Measurements from ENCODE around the gene DVL1.
A peak's percentile ranks its signal among the peaks of the same experiment; 100 is the strongest.
"Not testable (repeated sequence)": the region's sequence is repeated elsewhere in the genome, so short reads cannot be mapped to it uniquely, and the experiment has no call there.

DVL1 gene

DNA sequence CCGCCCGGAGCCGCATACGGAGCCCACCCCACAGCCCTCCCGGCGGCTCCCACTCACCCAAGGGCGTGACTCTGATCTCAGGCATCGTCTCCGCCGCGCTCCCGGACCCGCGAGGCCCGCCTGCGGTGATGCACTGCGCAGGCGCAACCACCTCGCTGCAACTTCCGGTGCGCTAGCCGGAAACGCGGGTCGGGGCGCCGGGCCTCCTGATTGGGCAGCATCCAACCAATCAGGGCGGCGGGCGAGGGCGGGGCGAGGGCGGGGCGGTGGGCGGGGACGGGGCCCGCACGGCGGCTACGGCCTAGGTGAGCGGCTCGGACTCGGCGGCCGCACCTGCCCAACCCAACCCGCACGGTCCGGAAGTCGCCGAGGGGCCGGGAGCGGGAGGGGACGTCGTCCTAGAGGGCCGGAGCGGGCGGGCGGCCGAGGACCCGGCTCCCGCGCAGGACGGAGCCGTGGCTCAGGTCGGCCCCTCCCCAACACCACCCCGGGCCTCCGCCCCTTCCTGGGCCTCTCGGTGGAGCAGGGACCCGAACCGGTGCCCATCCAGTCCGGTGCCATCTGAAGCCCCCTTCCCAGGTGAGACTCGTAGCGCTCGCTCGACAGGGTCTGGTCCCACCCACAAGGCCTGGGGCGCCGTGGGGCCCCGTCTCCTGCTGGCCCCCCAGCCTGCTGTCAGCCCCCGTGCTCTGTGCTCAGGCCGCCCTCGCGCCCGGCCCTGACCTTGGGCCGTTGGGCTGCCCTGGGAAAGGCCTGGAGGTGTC lies 24.5 kb downstream of the DVL1 start, which contains the start of the genes CPTP and INTS11:
TSS of gene CPTP (plus strand) at position 279 of the 764 bp plus-strand sequence. CDS start 2,109 bp downstream, outside the sequence.
TSS of gene INTS11 (minus strand) at position 137 of the 764 bp plus-strand sequence. CDS start at position 85, 52 bp downstream.
- peak; percentile 64 for DNase-seq

DNA sequence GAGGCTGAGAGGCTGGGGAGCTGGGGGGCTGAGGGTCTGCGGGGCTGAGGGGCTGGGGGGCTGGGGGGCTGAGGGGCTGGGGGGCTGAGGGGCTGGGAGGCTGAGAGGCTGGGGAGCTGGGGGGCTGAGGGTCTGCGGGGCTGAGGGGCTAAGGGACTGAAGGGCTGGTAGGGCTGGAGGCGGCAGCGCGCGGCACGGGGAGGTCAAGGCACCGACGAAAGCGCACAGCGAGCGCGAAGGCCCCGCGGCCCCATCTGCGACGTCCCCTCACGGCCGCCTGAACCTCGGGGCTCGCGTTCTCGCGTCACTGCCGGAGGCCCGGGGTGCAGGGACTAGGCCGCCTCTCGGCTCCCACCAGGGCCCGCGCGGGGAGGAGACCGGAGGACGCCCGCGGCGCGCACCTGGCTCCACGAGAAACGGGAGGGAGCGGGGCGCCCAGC lies 25.1 kb downstream of the DVL1 start:
- no peak for DNase-seq

DNA sequence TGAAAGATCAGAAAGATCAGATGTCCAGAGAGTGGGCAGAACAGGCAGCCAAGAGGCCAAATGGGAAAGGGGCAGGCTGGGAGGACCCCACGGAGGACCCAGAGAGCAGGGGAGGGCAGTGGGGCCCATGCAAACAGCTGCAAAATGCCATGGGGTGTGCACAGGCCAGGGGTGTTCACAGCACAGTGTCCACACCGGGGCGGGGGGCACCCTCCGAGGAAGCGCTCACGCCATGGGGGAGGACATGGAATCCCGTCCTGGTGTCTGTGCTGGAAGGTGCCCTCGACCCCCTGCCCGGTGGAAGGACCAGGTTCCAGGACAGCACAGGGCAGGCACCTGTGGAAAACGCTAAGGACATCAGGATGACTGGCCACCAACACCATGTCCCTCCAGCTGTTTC lies 26.3 kb downstream of the DVL1 start:
- DNase-seq: no peak

DNA sequence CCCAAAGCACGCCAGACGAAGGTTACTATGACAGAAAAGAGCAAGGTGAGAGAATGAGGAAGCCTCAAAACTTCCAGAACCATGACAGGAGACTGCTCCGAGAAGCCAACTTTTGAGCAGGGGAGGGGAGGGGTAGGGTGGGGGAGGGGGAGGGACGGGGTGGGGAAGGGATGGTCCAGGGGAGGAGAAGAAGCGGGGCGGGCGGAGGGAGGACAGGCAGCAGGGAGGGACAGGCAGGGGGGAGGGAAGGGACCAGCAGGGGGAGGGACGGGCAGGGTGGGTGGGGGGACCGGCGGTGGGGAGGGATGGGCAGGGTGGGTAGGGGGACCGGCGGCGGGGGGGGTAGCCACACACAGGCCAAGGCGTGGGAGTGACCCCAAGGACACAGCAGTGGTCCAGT lies 26.8 kb downstream of the DVL1 start:
- no peak for DNase-seq

DNA sequence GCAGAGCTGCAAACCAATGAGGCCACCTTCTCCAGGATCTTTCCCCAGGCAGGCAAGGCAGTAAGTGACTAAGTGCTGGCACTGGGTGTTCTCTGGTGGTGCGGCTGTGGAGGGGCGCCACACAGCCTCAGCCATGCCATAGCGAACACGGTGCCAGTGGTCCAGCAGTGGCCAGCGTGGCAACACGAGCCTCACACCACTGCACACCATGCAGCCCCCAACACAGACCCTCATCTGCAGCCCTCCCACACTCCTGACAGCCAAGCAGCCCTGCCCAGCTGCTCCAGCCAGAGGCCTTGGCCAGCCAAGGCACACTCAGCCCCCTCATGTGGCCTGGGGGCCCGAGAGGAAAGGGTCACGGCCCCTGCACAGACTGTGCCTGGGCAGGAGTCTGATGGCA lies 27.7 kb downstream of the DVL1 start:
- no peak for DNase-seq

DNA sequence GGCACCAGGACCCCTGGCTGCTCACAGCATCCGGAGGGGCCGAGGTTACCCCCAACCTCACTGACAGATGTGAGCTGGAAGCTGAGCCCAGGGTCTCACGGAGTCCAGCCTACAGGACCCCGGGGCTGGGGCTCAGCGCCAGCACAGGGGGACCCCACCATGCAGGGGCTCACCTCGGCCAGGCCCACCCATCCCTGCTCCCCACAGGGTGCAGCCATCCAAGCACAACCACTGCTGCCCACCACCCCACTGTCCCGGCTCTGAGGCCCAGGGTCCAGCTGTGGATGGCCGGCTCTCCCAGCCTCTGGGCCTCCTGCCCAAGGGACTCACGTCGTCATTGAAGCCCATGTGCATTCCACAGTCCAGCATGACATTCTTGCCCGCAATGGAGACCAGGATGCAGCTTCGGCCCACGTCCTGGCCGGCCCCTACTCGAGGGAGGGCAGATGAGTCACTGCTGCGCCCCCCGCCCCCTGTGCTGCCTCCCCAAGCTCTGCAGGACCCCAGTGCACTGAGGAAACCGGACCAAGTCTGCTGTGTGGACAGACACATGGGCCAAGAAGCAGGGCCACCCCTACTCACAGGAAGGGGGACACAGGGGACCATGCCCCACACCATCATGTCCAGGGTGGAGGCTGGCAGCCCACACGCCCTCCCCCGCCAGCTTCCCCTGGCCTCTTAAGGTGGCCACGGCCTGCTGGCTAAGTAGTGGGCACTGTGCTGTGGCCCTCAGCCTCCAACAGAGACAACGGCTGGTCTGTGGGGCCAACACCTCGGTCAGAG lies 28.4 kb downstream of the DVL1 start:
- no peak for DNase-seq

DNA sequence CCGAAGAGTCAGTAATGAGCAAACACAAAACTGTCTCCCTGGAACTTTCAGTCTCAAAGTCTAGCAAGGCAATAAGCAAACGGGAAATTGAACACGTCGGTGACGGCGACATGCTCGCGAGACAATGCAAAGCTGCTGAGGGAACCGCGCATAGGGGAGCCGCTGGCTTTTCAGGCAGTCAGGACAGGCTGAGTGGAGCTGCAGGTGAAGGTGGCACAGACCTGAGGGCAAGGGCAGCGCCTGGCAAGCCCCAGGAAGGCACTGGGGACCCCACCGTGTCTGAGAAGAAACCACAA lies 29.6 kb downstream of the DVL1 start:
- no peak for DNase-seq

DNA sequence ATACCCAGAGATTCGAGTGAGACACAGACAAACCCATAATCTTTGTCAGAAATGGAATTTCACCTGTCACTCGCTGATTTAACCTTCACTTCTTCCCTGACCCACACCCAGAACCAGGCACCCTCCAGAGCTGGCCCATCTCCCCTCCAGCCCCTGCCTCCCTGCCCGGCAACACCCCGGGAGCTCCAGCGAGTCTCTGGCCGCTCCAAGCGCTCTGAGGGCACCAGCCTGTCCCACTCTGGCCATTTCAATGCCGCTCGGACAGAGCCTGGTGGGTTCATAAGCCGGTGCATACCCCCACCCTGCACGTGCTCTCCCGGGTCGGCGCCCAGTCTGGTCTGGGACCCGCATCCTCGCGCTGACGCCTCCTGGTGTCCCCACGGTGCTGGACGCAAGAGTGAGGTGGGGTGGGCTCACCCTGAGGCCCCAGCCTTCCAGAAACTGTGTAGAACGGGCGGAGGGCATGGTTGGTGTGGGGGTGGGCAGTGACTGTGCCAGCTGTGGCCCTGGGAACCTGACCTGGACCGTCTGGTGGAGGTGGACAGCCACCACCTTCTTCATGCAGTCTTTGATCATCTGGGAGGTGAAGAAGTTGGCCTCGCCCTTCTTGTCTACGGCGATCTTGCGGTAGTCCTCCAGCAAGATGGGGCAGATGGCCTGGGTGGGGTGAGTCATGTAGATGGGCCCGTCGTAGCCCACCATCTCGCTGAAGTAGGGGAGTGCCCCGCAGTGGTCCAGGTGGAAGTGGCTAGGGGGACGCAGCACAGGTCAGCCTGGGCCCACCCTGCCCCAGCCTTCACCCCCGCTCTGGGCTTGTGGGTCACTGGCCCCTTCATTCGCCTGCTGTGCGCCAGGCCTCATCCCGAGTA lies 30.2 kb downstream of the DVL1 start:
- DNase-seq: no peak

DNA sequence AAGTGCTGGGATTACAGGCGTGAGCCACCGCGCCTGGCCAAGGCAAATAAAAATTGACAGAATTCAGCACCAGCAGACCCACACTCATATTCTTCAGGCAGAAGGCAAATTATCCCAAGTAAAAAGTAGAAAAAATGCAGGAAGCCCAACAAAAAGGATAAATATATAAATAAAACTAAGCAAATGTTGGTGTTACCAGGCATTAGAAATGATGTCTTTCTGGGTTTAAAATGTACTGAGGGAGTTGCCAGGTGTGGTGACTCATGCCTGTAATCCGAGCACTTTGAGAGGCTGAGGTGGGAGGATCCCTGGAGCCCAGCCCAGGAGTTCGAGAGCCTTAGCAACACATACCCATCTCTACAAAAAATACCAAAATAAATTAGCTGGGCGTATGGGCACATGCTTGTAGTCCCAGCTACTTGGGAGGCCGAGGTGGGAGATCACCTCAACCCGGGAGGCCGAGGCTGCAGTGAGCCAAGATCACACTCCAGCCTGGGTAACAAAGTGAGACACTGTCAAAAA lies 31.0 kb downstream of the DVL1 start:
- DNase-seq: peak; percentile 76

DNA sequence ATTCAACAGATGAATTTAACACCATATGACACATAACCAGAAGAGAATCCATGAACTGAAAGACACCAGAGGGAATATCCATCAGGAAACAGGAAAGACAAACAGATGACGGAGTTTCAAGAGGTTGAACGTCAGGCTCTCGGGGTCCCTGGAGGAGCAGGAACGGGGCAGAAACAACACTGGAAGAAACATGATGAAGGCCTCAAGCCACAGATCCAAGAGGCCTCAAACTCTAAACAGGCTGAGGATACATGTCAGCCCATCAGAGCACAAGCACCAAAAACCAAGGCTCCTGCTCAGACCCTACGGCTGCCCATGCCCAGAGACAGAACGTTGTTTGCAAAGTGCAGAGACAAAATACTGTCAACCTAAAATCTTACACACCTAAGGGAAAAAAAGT lies 31.8 kb downstream of the DVL1 start:
- DNase-seq: no peak

DNA sequence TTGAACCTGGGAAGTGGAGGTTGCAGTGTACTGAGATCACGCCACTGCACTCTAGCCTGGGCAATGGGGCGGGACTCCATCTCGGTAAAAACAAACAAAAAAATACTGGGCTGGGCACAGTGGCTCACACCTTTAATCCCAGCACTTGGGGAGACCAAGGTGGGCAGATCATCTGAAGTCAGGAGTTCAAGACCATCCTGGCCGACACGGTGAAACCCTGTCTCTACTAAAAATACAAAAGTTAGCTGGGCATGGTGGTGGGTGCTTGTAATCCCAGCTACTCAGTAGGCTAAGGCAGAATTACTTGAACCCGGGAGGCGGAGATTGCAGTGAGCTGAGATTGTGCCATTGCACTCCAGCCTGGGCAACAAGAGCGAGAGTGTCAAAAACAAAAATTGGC lies 33.0 kb downstream of the DVL1 start:
- not testable (repeated sequence) for DNase-seq

DNA sequence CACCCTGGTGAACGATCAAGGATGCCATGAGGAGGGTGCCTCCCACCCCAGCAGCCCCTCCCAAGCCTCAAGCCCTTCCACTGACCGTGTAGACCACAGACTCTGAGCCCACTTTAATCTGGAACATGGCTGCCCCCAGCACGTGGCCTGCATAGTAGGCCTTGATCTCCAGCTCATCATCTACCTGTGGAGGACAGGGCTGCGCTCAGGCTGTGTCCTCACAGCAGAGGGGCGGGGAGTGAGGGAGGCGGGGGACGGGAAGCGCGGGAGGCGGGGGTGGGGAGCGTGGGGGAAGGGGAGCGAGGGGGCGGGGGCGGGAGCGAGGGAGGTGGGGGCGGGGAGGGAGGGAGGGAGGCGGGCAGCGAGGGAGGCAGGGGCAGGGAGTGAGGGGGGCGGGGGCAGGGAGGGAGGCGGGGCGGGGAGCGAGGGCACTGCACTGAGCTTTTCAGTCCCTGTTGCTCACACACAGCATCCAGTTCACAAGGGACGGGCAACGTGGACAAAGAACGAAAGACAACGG lies 33.7 kb downstream of the DVL1 start:
- no peak for DNase-seq

DNA sequence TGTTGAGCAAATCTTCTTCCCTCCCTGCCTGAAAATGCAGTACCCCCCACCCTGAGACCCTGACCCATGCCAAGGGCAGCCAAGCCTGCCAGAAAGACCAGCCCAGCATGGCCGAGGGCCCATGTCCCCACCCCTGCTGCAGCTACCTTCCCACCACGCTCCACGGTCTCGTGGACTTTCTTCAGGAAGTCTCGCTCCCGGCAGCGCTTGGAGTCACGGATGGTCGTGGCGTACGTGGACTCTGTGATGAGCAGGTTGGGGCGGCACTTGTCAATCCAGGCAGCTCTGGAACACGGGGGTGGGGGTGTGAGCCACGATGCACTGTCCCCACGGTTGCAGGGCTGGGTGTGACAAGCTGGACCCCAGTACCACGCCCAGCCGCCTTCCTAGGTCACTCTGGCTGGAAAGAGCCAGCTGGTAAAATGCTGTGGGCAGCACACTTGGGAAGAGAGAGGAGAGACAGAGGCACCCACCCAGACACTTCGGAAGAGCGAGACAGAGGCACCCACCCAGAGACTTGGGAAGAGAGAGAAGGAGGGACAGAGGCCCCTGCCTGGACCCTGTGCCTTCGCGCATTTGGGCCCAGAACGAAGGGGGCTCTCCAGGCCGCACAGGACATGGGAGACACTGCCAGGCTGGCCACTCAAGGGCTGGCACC lies 34.4 kb downstream of the DVL1 start:
- no peak for DNase-seq

DNA sequence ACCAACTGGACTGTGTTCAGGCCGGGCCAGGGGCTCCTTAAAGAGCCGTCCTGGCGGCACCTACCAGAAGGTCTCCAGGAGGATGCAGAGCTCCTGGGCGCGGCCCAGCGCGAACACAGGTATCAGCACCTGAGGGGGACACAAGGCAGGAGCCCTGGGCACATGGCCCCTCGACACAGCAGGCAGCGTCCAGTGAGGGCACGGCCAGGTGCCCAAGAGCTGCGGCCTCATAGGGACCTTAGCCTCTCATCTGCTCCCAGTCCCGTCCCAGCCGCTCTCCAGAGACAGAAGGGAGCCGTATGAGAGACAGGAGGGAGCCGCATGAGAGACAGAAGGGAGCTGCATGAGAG lies 35.0 kb downstream of the DVL1 start:
- DNase-seq: no peak

DNA sequence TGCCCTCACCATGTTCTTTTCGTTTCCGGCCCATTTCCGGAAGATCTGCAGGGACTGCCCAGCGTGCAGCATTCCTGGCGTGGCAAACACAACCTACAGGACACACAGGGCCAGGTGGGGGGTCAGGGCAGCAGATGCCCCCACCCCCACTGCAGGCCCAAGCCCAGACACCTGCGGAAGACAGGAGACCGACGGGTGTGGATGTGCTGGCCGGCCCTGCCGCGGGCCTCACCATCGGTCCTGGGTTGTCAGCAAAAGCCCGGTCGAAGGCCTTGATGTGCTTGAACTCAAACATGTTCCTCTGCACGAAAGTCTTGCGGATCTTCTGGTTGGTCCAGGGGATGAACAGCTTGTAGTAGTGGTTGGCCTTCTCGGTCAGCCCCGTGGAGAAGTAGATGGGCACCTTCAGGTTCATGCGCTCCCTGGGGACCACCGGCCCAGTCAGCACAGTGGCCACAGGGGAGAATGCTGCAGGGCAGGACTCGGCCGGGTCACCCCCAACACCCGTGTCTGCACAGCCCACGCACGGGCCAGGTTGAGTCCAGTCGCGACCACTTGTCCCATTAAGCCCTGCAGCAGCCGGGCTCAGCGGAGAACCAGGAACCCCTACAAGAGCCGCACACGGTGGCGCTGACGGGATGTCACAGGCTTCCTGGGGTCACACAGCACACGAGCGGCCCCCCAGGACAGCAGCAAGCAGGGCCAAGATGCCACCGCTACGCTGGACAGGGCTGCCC lies 35.5 kb downstream of the DVL1 start:
- DNase-seq: no peak

DNA sequence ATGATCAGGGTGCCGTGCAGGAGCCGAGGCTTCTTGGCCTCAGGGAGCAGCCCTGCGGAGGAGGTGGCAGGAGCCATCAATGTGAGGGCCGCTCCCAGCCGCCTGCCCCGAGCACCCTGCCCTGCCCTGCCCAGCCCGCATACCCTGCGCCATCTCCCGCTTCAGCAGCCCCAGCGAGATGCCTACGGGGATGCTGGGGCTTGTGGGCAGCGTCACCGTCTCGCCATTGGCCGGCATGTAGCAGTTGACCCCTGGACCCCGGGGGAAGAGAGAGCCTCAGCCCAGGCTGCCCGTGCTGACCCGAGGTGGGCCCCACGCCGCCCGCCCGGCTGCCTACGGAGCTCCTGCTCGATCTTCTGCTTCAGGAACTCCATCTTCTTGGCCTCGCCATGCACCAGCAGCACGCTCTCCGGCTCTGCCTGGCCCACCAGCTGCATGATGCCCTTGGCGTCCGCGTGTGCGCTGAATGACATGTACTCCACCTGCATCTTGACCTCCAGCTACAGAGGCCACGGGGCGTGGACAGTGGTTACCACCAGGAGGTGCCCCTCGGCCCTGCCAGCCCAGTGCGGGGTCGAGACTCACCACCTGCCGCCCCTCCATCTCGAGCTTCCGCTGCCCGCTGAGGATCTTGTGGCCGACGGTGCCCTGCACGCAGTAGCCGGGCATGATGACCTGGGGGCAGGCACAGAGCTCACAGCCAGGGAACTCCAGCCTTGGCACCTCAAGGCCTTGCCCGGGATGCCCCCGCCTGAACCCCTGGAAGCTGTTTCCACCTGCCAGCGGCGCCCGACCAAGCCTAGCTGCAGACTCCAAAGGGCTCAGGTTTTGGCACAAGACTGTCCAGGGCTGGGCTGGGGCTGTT lies 36.5 kb downstream of the DVL1 start:
- no peak for DNase-seq

DNA sequence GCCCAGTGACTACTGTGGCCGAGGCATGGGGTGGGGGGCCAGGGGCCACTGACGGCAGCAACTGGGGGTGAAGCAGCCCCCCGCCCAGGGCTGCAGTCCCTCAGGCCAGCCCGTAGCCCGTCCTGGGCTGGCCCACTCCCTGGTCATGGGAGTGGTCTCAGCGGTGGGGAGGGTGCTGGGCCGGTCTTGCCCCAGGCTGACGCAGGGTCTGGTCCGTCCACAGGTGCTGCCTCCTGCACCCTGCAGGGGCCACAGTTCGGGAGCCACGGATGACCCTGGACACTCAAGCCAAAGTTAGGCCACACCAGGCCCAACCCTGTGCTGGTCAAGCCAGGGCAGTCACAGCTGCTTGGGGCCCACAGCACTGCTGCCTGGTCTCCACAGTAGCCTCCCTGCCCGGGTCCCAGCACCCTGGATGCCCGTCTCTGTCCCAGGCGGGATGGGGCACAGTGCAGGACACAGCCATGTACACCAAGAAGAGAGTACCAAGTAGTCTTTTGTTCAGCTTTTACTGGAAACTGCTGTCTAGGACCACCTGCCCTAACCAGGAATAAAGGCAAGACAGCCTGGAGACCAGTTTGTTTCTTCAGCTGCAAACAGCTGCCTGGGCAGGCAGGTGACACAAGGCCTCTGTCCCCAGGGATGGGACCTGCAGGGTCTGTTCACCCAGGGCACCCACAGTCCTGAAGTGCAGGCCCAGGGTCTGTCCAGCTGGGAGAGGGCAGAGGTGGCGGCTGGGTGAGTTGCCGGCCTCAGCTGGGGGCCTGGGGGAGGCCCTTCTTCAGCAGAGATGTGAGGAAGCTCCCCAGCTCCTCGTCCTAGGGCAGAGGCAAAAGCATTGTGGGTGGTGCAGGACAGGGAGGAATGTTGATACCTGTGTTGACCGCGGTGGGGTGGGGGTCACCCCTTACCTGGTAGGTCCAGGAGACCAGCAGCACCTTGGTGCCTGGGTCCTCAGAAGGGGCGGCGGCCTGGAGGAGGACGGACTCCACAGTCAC lies 37.8 kb downstream of the DVL1 start:
- DNase-seq: no peak

DNA sequence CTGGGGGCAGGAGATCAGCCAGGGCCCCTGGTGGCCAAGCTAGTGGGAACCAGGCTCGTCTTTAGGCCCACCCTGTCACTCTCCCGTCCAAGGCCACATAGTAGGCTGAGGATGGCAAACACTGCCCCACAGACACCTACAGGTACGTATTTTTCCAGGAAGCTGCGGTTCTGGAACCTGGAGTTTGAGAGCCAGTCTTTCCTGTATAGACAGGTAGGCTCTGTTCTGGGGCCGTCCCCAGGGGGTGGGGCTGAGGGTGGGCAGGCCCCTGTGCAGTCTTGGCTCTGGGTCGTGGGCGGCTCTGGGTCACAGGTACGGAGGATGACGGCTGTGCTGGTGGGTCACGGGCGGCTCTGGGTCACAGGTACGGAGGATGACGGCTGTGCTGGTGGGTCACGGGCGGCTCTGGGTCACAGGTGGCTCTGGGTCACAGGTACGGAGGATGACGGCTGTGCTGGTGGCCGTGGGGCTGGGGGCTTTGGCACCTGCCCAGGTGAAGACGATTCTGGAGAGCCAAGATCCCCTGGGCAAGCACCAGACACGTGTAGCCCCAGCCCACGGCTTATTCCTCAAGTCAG lies 38.7 kb downstream of the DVL1 start:
- DNase-seq: no peak

DNA sequence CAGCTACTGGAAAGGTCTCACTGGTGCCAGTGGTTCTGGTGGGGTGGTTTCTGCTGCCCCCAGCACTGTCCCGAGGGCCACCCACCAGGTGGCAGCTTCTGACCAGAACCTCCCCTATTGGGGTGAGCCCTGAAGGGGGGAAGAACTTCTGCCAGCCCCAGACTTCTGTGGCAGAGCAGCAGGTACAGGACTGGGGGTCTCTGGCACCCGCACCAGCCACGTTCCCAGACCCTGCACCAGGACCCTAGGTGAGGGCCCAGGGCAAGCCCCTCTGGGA lies 39.2 kb downstream of the DVL1 start:
- no peak for DNase-seq

All from NCI-H1694 treated with DMSO at 0.1 percent for 48 hours (cell line).